GM12878 (cell line): ENCODE results near the gene SLC43A1. TPM values are rescaled to one million over a fixed set of nuclear protein-coding genes. Genes with fewer than 3 reads are reported as not detected.

Experiments
- BHLHE40 ChIP-seq, 2 experiments: fragments of 450-650 bp in 1 of 2; IDR thresholded peaks; 2 replicates each; pipeline ENCODE4 v1.6.1; 2011 to 2017; ENCODE audit warnings: low read depth in 2 of 2, borderline replicate concordance in 1 of 2, improper control_type of control experiment in 1 of 2, low read length in 1 of 2, mild to moderate bottlenecking in 1 of 2
- CBX3 ChIP-seq: fragments of 200-600 bp; sonication (generic); IDR thresholded peaks from 2 replicates; pipeline ENCODE4 v1.6.1; 2016; ENCODE audit warnings: low read depth, borderline replicate concordance
- CEBPB ChIP-seq, 2 experiments: fragments of 150-350 bp in 1 of 2; IDR thresholded peaks; 2 replicates each; pipeline ENCODE4 v1.6.1; 2012 to 2014; ENCODE audit warnings: low read depth in 2 of 2, low read length in 2 of 2, borderline replicate concordance in 1 of 2, inconsistent platforms in 1 of 2
- CHD4 ChIP-seq: fragments of 200-600 bp; sonication (generic); IDR thresholded peaks from 2 replicates; pipeline ENCODE4 v1.6.1; 2016; ENCODE audit warnings: mild to moderate bottlenecking
- CUX1 ChIP-seq: IDR thresholded peaks from 2 replicates; pipeline ENCODE4 v1.6.1; 2012; ENCODE audit warnings: improper control_type of control experiment, low read depth, low read length; ENCODE audit not compliant: insufficient replicate concordance
- DPF2 ChIP-seq: fragments of 450-650 bp; IDR thresholded peaks from 2 replicates; pipeline ENCODE4 v1.6.1; 2017; ENCODE audit warnings: mild to moderate bottlenecking
- EP300 ChIP-seq, 2 experiments: fragments of 150-350 bp in 1 of 2; IDR thresholded peaks; 2 replicates each; pipeline ENCODE4 v1.6.1; 2011 to 2012; ENCODE audit warnings: low read depth in 2 of 2, low read length in 2 of 2, borderline replicate concordance in 1 of 2, improper control_type of control experiment in 1 of 2, inconsistent platforms in 1 of 2; ENCODE audit not compliant: control insufficient read depth in 1 of 2
- ESRRA ChIP-seq: IDR thresholded peaks from 2 replicates; pipeline ENCODE4 v1.6.1; 2012; ENCODE audit warnings: mild to moderate bottlenecking, low read length, improper control_type of control experiment
- JUND ChIP-seq: IDR thresholded peaks from 2 replicates; pipeline ENCODE4 v1.6.1; 2012; ENCODE audit warnings: low read depth, mild to moderate bottlenecking, low read length, improper control_type of control experiment, moderate library complexity
- MYC ChIP-seq: IDR thresholded peaks from 2 replicates; pipeline ENCODE4 v1.6.1; 2011; ENCODE audit warnings: mild to moderate bottlenecking, low read length, moderate library complexity, inconsistent platforms; ENCODE audit not compliant: insufficient read depth, insufficient replicate concordance, insufficient read length, severe bottlenecking
- NFYB ChIP-seq: IDR thresholded peaks from 2 replicates; pipeline ENCODE4 v1.6.1; 2011; ENCODE audit warnings: low read depth, mild to moderate bottlenecking, low read length, improper control_type of control experiment, moderate library complexity; ENCODE audit not compliant: insufficient read depth
- PBX3 ChIP-seq: IDR thresholded peaks from 2 replicates; pipeline ENCODE4 v1.6.1; 2011; ENCODE audit warnings: mild to moderate bottlenecking, low read depth, low read length, moderate library complexity; ENCODE audit not compliant: insufficient replicate concordance
- SMC3 ChIP-seq: IDR thresholded peaks from 2 replicates; pipeline ENCODE4 v1.6.1; 2011; ENCODE audit warnings: low read length, improper control_type of control experiment, borderline replicate concordance
- TCF7 ChIP-seq: IDR thresholded peaks from 2 replicates; pipeline ENCODE4 v1.6.1; 2014; ENCODE audit warnings: antibody characterized with exemption, borderline replicate concordance
- ZNF207 ChIP-seq: fragments of 450-650 bp; IDR thresholded peaks from 2 replicates; pipeline ENCODE4 v1.6.1; 2014; ENCODE audit warnings: antibody characterized with exemption, mild to moderate bottlenecking, borderline replicate concordance
- ZNF274 ChIP-seq: IDR thresholded peaks from one replicate; pipeline ENCODE4 v1.8.0; 2011; ENCODE audit not compliant: insufficient read length, insufficient read depth
- ZNF622 ChIP-seq: fragments of 450-650 bp; IDR thresholded peaks from 2 replicates; pipeline ENCODE4 v1.6.1; 2017; ENCODE audit warnings: mild to moderate bottlenecking, inconsistent platforms
- polyA plus RNA-seq, 11 experiments: library from polyadenylated mRNA; depleted of rRNA in 4 of 11; unstranded in 6 of 11; stranded (reverse) in 5 of 11; fragments of >200 nt; fragmentation: Nextera tagmentation in 4 of 11; fragmentation: Illumina TruSeq in 1 of 11; extraction: Ambion mirVana in 4 of 11; extraction: Trizol in 1 of 11; gene quantifications; 1 replicate in 1 of 11; 2 replicates in 10 of 11; pipeline versions ENCODE4 v1.2.1 to v1.2.3, GENCODE V29; 2011 to 2016; ENCODE audit warnings: inconsistent platforms in 2 of 11, missing spikeins in 2 of 11, low read depth in 1 of 11
- total RNA-seq, 4 experiments: library from RNA; depleted of rRNA in 3 of 4; stranded (reverse); fragments of >200 nt in 3 of 4; fragmentation: Illumina TruSeq in 1 of 4; extraction: Trizol in 1 of 4; gene quantifications; 2 replicates each; pipeline versions ENCODE4 v1.2.1 to v1.2.3, GENCODE V29; 2013 to 2021
- TF ChIP-seq, protein P1 (sequence below): fragments of 450-650 bp; IDR thresholded peaks from 2 replicates; pipeline ENCODE4 v1.6.1; 2017; ENCODE audit warnings: mild to moderate bottlenecking, low read depth, inconsistent platforms; ENCODE audit not compliant: poor library complexity, severe bottlenecking
- TF ChIP-seq, protein P2 (sequence below): fragments of 450-650 bp; IDR thresholded peaks from 2 replicates; pipeline ENCODE4 v1.6.1; 2016; ENCODE audit warnings: mild to moderate bottlenecking

Gene SLC43A1
- total and polyA plus RNA-seq, 10 of the 15 experiments (the other 5 are each of a cell fraction or from before 2014, with no cell fraction given) = 1.0 to 17.8 (median 12.6) TPM

DNA sequence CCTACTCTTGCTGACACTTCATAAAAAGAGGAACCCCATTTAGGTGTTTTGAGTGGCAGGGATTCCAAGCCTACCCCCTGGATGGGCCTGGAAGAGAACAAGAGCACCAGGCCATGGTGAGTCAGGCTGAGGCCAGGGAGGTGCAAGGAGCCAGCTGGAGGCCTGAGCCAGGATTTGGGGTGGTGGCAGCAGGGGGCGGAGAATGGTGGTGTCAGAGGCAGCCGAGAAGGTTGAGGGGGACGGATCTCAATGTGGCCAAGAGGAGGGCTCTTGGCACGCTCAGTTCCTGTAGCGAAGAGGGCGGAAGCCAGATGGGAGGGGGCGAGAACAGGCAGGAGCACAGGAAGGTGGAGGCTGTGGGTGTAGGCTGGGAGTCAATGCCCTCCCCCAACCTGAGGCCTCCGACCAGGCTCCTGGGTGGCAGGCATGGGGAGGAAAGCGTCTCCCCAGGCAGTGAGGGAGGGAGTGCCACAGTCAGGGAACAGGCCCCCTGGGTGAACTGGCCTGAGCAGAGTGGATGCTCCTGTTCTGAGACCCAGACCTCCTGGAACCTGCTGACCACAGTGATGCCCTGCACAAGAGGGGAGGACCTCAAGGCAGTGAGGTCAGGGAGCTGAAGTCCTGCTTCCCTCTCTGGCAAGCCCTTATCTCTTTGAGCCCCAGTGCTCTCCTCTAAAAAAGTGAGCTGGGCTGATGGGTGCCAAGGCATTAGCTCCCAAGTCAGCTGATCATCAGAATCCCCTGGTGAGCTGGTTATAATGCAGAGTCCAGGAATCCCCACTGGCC, 41.3 kb downstream of the SLC43A1 start (continued):
- TF ChIP-seq CUX1 = no peak
- TF ChIP-seq ZNF207 = no peak
- peak in 1 of 2 experiments; percentile 36; a peak in 2 of 4 replicates for TF ChIP-seq BHLHE40 (IDR thresholded peaks at IDR 0.05; ENCODE audit: borderline replicate concordance in 1 of 2, low read depth in 2 of 2, low read length in 1 of 2)
- TF ChIP-seq MYC = no peak
- TF ChIP-seq PBX3 = peak; percentile 28
- TF ChIP-seq, protein P1, sequence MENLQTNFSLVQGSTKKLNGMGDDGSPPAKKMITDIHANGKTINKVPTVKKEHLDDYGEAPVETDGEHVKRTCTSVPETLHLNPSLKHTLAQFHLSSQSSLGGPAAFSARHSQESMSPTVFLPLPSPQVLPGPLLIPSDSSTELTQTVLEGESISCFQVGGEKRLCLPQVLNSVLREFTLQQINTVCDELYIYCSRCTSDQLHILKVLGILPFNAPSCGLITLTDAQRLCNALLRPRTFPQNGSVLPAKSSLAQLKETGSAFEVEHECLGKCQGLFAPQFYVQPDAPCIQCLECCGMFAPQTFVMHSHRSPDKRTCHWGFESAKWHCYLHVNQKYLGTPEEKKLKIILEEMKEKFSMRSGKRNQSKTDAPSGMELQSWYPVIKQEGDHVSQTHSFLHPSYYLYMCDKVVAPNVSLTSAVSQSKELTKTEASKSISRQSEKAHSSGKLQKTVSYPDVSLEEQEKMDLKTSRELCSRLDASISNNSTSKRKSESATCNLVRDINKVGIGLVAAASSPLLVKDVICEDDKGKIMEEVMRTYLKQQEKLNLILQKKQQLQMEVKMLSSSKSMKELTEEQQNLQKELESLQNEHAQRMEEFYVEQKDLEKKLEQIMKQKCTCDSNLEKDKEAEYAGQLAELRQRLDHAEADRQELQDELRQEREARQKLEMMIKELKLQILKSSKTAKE = no peak
- TF ChIP-seq TCF7 = no peak
- TF ChIP-seq ZNF274 = no peak
- no peak for TF ChIP-seq NFYB
- no peak for TF ChIP-seq SMC3
- no peak for TF ChIP-seq JUND
- no peak for TF ChIP-seq EP300 (IDR thresholded peaks at IDR 0.05; ENCODE audit: borderline replicate concordance in 1 of 2, control insufficient read depth in 1 of 2, low read depth in 2 of 2, low read length in 2 of 2)
- TF ChIP-seq CEBPB (IDR thresholded peaks at IDR 0.05; ENCODE audit: borderline replicate concordance in 1 of 2, low read depth in 2 of 2, low read length in 2 of 2) = no peak
- no peak for TF ChIP-seq ESRRA
- TF ChIP-seq, protein P2, sequence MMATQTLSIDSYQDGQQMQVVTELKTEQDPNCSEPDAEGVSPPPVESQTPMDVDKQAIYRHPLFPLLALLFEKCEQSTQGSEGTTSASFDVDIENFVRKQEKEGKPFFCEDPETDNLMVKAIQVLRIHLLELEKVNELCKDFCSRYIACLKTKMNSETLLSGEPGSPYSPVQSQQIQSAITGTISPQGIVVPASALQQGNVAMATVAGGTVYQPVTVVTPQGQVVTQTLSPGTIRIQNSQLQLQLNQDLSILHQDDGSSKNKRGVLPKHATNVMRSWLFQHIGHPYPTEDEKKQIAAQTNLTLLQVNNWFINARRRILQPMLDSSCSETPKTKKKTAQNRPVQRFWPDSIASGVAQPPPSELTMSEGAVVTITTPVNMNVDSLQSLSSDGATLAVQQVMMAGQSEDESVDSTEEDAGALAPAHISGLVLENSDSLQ = peak; percentile 61; the same call in 1 of the 2 replicates
- no peak for TF ChIP-seq CHD4
- no peak for TF ChIP-seq CBX3
- TF ChIP-seq ZNF622 = no peak
- no peak for TF ChIP-seq DPF2
